ENCODE results near the gene FZR1.

The FZR1 gene

DNA sequence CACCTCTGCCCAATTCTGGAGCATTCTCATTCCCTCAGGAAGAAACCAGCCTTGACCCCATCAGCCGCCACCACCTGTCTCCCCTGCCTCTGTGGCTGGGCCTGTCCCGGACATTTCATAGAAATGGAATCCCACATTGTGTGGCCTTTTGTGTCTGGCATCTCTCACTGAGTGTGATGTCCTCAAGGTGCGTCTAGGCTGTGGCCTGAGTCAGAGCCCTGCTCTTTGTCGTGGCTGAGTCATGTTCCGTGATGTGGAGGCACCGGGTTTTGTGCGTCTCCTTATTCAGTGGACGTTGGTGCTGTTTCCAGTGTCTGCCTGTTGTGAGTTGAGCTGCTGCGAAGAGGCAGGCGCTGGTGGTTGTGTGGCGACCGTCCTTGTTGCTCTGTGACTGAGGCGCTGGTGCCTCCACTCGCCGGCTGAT, 3.5 kb downstream of the FZR1 start:
- DNase-seq (ENCODE audit: insufficient read length, low spot score) (peak; percentile 91), FAIRE-seq (peak; percentile 69)
- no peak for TF ChIP-seq POLR2A (IDR thresholded peaks at IDR 0.05; ENCODE audit: low read depth, low read length)

GRCh38 chr19:3510727-3511126, 4.6 kb downstream of the FZR1 start:
- FAIRE-seq = no peak
- TF ChIP-seq POLR2A (IDR thresholded peaks at IDR 0.05; ENCODE audit: low read depth, low read length) = no peak
- no peak for DNase-seq (ENCODE audit: insufficient read length, low spot score)

GRCh38 chr19:3511506-3512251, 5.6 kb downstream of the FZR1 start:
- no peak for TF ChIP-seq POLR2A (IDR thresholded peaks at IDR 0.05; ENCODE audit: low read depth, low read length)
- DNase-seq (ENCODE audit: insufficient read length, low spot score) = no peak
- no peak for FAIRE-seq

DNA sequence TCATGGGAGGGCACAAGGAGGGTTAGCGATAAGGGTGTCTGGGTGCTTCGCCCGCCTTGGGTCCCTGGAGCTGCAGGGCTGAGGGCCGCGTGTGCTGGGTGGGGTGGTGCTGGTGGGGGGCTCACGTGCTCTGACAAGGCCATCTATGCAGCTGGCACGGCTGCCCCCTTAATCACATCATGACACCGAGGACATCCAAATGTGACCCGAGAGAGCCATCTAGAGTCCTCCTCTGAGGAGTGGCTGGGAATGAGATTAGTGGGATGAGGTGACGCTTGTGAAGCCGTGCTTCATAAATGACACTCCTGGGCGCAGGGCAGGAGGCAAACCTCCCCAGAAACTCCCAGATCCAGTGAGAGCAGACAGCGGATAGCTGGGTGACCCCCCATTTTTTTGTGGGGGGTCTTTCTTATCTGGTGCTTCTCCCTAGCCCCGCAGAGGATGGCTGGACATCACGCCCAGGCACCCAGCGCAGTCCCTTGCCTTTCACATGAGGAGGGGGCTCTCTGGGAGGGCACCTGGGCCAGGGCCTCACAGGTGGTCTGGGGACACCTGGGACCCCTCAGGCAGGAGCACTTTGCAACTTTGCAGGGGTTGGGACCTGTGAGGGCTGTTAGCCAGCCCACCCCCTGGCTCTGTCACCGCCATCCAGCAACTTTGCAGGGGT, 6.6 kb downstream of the FZR1 start:
- FAIRE-seq = no peak
- DNase-seq (ENCODE audit: insufficient read length, low spot score) = no peak
- no peak for TF ChIP-seq POLR2A (IDR thresholded peaks at IDR 0.05; ENCODE audit: low read depth, low read length)

- DNase-seq (ENCODE audit: insufficient read length, low spot score) (no peak), FAIRE-seq (no peak)
- TF ChIP-seq POLR2A (IDR thresholded peaks at IDR 0.05; ENCODE audit: low read depth, low read length) = no peak
Observed at GRCh38 chr19:3513229-3514140, 7.4 kb downstream of the FZR1 start.

DNA sequence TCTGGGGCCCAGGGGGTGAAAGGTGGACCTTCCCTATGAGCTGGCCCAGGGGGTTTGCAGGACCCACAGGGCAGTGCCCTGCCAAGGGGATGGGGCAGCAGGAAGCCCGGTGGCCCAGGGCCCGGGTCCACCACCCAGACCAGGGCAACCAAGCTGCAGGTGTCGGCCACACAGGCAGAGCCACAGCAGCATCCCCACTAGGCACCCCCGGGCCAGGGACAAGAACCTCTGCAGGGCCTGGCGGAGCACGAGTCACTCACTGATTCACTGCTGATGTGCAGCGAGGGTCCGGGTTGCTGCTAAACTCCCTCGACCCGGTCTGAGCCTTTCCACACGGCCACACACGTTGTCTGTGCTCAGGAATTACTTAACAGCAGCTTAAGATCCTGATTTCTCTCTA, 8.8 kb downstream of the FZR1 start:
- no peak for TF ChIP-seq POLR2A (IDR thresholded peaks at IDR 0.05; ENCODE audit: low read depth, low read length)
- DNase-seq (ENCODE audit: insufficient read length, low spot score) = no peak
- FAIRE-seq = no peak

GRCh38 chr19:3515891-3516422, 9.8 kb downstream of the FZR1 start:
- FAIRE-seq = no peak
- DNase-seq (ENCODE audit: insufficient read length, low spot score) = no peak

GRCh38 chr19:3516675-3517207, 10.6 kb downstream of the FZR1 start:
- DNase-seq (ENCODE audit: insufficient read length, low spot score) (no peak), FAIRE-seq (no peak)
- TF ChIP-seq POLR2A (IDR thresholded peaks at IDR 0.05; ENCODE audit: low read depth, low read length) = no peak

More at GRCh38 chr19:3515891-3516422, 9.8 kb downstream of the FZR1 start:
- TF ChIP-seq POLR2A (IDR thresholded peaks at IDR 0.05; ENCODE audit: low read depth, low read length) = no peak

GRCh38 chr19:3517638-3518037, 11.5 kb downstream of the FZR1 start:
- TF ChIP-seq POLR2A (IDR thresholded peaks at IDR 0.05; ENCODE audit: low read depth, low read length) = no peak
- DNase-seq (ENCODE audit: insufficient read length, low spot score) (no peak), FAIRE-seq (no peak)

DNA sequence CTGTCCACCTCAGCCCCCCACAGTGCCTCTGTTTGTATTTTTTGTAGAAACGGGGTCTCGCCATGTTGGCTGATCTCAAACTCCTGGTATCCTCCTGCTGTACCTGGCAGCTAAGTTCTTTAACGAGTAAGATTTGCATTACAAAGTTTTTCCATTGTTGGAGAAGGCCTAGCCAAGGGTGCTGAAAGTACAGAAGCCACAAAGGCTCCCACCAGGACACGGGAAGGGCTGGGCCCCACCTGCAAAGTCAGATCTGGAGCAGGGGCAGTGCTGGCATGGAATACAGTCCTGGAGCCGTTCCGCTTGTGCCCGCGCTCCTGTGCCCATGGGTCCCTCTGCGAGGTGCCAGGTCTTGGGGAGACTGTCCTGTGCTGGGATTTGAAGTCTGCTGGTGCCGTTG, 12.1 kb downstream of the FZR1 start:
- DNase-seq (ENCODE audit: insufficient read length, low spot score) = no peak
- no peak for TF ChIP-seq POLR2A (IDR thresholded peaks at IDR 0.05; ENCODE audit: low read depth, low read length)
- FAIRE-seq = no peak

DNA sequence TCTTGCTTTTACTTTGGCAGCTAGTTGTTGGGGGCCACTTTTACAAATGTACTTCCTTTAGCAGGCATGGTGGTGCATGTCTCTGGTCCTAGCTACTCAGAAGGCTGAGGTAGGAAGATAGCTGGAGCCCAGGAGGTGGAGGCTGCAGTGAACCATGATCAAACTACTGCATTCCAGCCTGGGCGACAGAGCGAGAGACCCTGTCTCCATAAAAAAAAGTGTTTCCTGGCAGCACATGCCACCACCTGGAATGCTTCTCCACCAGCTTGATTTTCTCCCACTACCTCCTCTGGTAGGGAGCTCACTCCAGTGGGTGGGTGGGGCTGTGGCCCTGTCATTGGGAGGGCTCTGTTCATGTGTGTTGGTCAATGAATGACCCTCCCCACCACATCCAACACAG, 12.5 kb downstream of the FZR1 start:
- FAIRE-seq = no peak
- no peak for TF ChIP-seq POLR2A (IDR thresholded peaks at IDR 0.05; ENCODE audit: low read depth, low read length)
- DNase-seq (ENCODE audit: insufficient read length, low spot score) = no peak

- no peak for FAIRE-seq
- TF ChIP-seq POLR2A (IDR thresholded peaks at IDR 0.05; ENCODE audit: low read depth, low read length) = no peak
Observed at GRCh38 chr19:3519126-3519525, 13.0 kb downstream of the FZR1 start.

GRCh38 chr19:3520166-3521103, 14.3 kb downstream of the FZR1 start:
- FAIRE-seq = no peak
- no peak for TF ChIP-seq POLR2A (IDR thresholded peaks at IDR 0.05; ENCODE audit: low read depth, low read length)

More at GRCh38 chr19:3519126-3519525, 13.0 kb downstream of the FZR1 start:
- DNase-seq (ENCODE audit: insufficient read length, low spot score) = no peak

More at GRCh38 chr19:3520166-3521103, 14.3 kb downstream of the FZR1 start:
- no peak for DNase-seq (ENCODE audit: insufficient read length, low spot score)

All from H54 (cell line).